Gastroesophageal sphincter (tissue), 4 donors: ENCODE results near the gene SPON2. TPM values are rescaled to one million over a fixed set of nuclear protein-coding genes. Genes with fewer than 3 reads are reported as not detected.
A peak's percentile ranks its signal among the peaks of the same experiment; 100 is the strongest.

Source experiments
- ATAC-seq: fragments of 150-250 bp; one replicate; pipeline ENCODE4 v1.9.1; 2016; ENCODE audit warnings: mild to moderate bottlenecking, moderate library complexity
- H3K27ac ChIP-seq, 4 donors: fragments of 200-600 bp; sonication (generic) in 3 of 4; 1 replicate in 3 of 4; 2 replicates in 1 of 4; pipeline ENCODE4 v1.5.1; 2016 to 2019
- H3K27me3 ChIP-seq: fragments of 200-600 bp; sonication (generic); one replicate; pipeline ENCODE4 v1.5.1; 2019
- H3K36me3 ChIP-seq, 2 donors: fragments of 200-600 bp; sonication (generic); one replicate each; pipeline ENCODE4 v1.5.1; 2019; ENCODE audit warnings: control low read depth in 1 of 2
- H3K4me1 ChIP-seq, 3 donors: fragments of 200-600 bp; sonication (generic); 1 replicate in 2 of 3; 2 replicates in 1 of 3; pipeline ENCODE4 v1.5.1; 2016 to 2019; ENCODE audit warnings: control low read depth in 2 of 3
- H3K4me3 ChIP-seq, 2 donors: fragments of 200-600 bp; sonication (generic); one replicate each; pipeline ENCODE4 v1.5.1; 2019; ENCODE audit warnings: mild to moderate bottlenecking in 1 of 2, moderate library complexity in 1 of 2
- H3K9me3 ChIP-seq, 3 donors: fragments of 200-600 bp; sonication (generic); one replicate each; pipeline ENCODE4 v1.5.1; 2017 to 2019; ENCODE audit warnings: control low read depth in 2 of 3
- CTCF ChIP-seq, 4 experiments: fragments of 200-600 bp in 2 of 4; fragments of 450-650 bp in 2 of 4; sonication (generic) in 1 of 4; IDR thresholded peaks; one replicate each; pipeline ENCODE4 v1.5.1; 2017 to 2019; ENCODE audit warnings: antibody characterized with exemption in 4 of 4, mild to moderate bottlenecking in 2 of 4, moderate library complexity in 2 of 4
- EP300 ChIP-seq: sonication (generic); formaldehyde crosslinking; IDR thresholded peaks from one replicate; pipeline ENCODE4 v1.6.1; 2017; ENCODE audit warnings: antibody characterized with exemption, mild to moderate bottlenecking
- POLR2A ChIP-seq, 2 donors: fragments of 450-650 bp; IDR thresholded peaks; one replicate each; pipeline ENCODE4 v1.6.1; 2017; ENCODE audit warnings: antibody characterized with exemption in 2 of 2, mild to moderate bottlenecking in 2 of 2, moderate library complexity in 1 of 2
- POLR2AphosphoS5 ChIP-seq: sonication (generic); formaldehyde crosslinking; IDR thresholded peaks from one replicate; pipeline ENCODE4 v1.6.1; 2017; ENCODE audit warnings: antibody characterized with exemption
- WGBS, 2 donors: methylation state at CpG; one replicate each; pipeline ENCODE4 v1.1.5; 2018; ENCODE audit warnings: low coverage in 1 of 2; 5-methylcytosine and 5-hydroxymethylcytosine counted together
- total RNA-seq, 4 donors: library from RNA; depleted of rRNA; stranded (reverse); fragments of >200 nt; gene quantifications; one replicate each; pipeline ENCODE4 v1.1.0, GENCODE V29; 2016

SPON2 gene
- total RNA-seq, 4 donors from 2014 or later = 16.3 to 72.5 (median 55.0) TPM

GRCh38 chr4:1203026-1203616 is 30.7 kb upstream of the SPON2 start:
- H3K4me3 ChIP-seq = no peak overlapping the region
- WGBS, 2 donors = 89 to 97% methylated on average over 6 to 9 of the region's 13 CpGs
- ATAC-seq = no peak
- H3K36me3 ChIP-seq = no peaks in the 10 kb centered on the region
- H3K9me3 ChIP-seq = no peaks in the 10 kb centered on the region
- peaks cover 2 to 61% (median 26%) of the 10 kb centered on the region in 3 donors for H3K4me1 ChIP-seq
- H3K27ac ChIP-seq = peak overlapping the region in 3 of 4 donors; percentile 76 to 80 (median 78)
- H3K27me3 ChIP-seq = no peaks in the 10 kb centered on the region
- TF ChIP-seq POLR2AphosphoS5 (no peak), CTCF (IDR thresholded peaks at IDR 0.05) (no peak), EP300 (no peak), POLR2A (IDR thresholded peaks at IDR 0.05) (no peak)

- no peak for ATAC-seq
- Histone ChIP-seq H3K36me3 (no peaks in the 10 kb centered on the region), H3K27ac (peak overlapping the region in 3 of 4 donors; percentile 76 to 80 (median 78)), H3K27me3 (no peaks in the 10 kb centered on the region), H3K9me3 (no peaks in the 10 kb centered on the region), H3K4me1 (peaks cover 2 to 55% (median 21%) of the 10 kb centered on the region in 3 donors), H3K4me3 (no peak overlapping the region)
- WGBS, 2 donors = no CpG with 5 or more reads among the region's 19 CpGs
- no peak for TF ChIP-seq EP300
Measured at GRCh38 chr4:1202526-1203011, 30.2 kb upstream of the SPON2 start.

- Histone ChIP-seq H3K27ac (peak overlapping the region in 3 of 4 donors; percentile 76 to 80 (median 78)), H3K4me3 (peak overlapping the region in 1 of 2 donors; percentile 40), H3K4me1 (peaks cover 2 to 49% (median 21%) of the 10 kb centered on the region in 3 donors), H3K9me3 (no peaks in the 10 kb centered on the region), H3K27me3 (no peaks in the 10 kb centered on the region), H3K36me3 (no peaks in the 10 kb centered on the region)
- WGBS, 2 donors = 49 to 75% methylated on average over 4 to 7 of the region's 26 CpGs
- peak; percentile 79 for ATAC-seq
- TF ChIP-seq EP300 = no peak
- peak in 1 of 2 donors; percentile 13 for TF ChIP-seq POLR2A (IDR thresholded peaks at IDR 0.05)
- peak; percentile 70 for TF ChIP-seq POLR2AphosphoS5
- no peak for TF ChIP-seq CTCF (IDR thresholded peaks at IDR 0.05)
Measured at GRCh38 chr4:1201851-1202525, 29.6 kb upstream of the SPON2 start.

GRCh38 chr4:1200425-1201035 is 28.1 kb upstream of the SPON2 start:
- WGBS, 2 donors = no CpG with 5 or more reads among the region's 20 CpGs
- peak overlapping the region; percentile 19 to 80 (median 77) for H3K27ac ChIP-seq
- ATAC-seq = peak; percentile 79
- no peaks in the 10 kb centered on the region for H3K36me3 ChIP-seq
- peaks cover 2 to 51% (median 21%) of the 10 kb centered on the region in 3 donors for H3K4me1 ChIP-seq
- H3K27me3 ChIP-seq = no peaks in the 10 kb centered on the region
- no peak for TF ChIP-seq POLR2A (IDR thresholded peaks at IDR 0.05)
- TF ChIP-seq EP300 = no peak
- peak in 1 of 4 experiments; percentile 6 for TF ChIP-seq CTCF (IDR thresholded peaks at IDR 0.05)
- TF ChIP-seq POLR2AphosphoS5 = peak; percentile 90
- H3K4me3 ChIP-seq = peak overlapping the region; percentile 0 to 40
- no peaks in the 10 kb centered on the region for H3K9me3 ChIP-seq

- H3K27ac ChIP-seq = peak overlapping the region in 3 of 4 donors; percentile 76 to 80 (median 78)
- peak overlapping the region in 1 of 2 donors; percentile 40 for H3K4me3 ChIP-seq
- H3K27me3 ChIP-seq = no peaks in the 10 kb centered on the region
- H3K9me3 ChIP-seq = no peaks in the 10 kb centered on the region
- WGBS, 2 donors = 64 to 79% methylated on average over 7 to 9 of the region's 27 CpGs
- TF ChIP-seq POLR2AphosphoS5 (no peak), CTCF (IDR thresholded peaks at IDR 0.05) (no peak), EP300 (no peak), POLR2A (IDR thresholded peaks at IDR 0.05) (no peak)
- no peaks in the 10 kb centered on the region for H3K36me3 ChIP-seq
- H3K4me1 ChIP-seq = peaks cover 2 to 51% (median 26%) of the 10 kb centered on the region in 3 donors
- ATAC-seq = no peak
Measured at GRCh38 chr4:1199556-1200331, 27.4 kb upstream of the SPON2 start.
